Measurements from ENCODE around the gene CHRNE. TPM values are rescaled to one million over a fixed set of nuclear protein-coding genes. Genes with fewer than 3 reads are reported as not detected.

The CHRNE gene
- total and polyA plus RNA-seq, 2 experiments from 2014 or later = 0.24 to 1.2 TPM

- no peak for TF ChIP-seq CTCF (conservative IDR thresholded peaks at IDR 0.05; ENCODE audit: low read depth in 2 of 2)
- TF ChIP-seq JUNB (IDR thresholded peaks at IDR 0.05; ENCODE audit: unreplicated experiment) = no peak
- no peak for TF ChIP-seq ETS1 (IDR thresholded peaks at IDR 0.05)
- no peak for TF ChIP-seq EZH2phosphoT487 (IDR thresholded peaks at IDR 0.05; ENCODE audit: unreplicated experiment)
- TF ChIP-seq REST (IDR thresholded peaks at IDR 0.05; ENCODE audit: unreplicated experiment) = no peak
- TF ChIP-seq ZNF114 (CRISPR knock-in tag; IDR thresholded peaks at IDR 0.05) = no peak
- no peak for TF ChIP-seq STAT1 (IDR thresholded peaks at IDR 0.05; ENCODE audit: unreplicated experiment)
- TF ChIP-seq NANOG (IDR thresholded peaks at IDR 0.05; ENCODE audit: borderline replicate concordance) = no peak
Observed at GRCh38 chr17:4849011-4849536, 53.8 kb downstream of the CHRNE start (continued).

Other genes with a start within 250 kb of the CHRNE start
- 91.0 and 123 TPM in 2 replicates for gene PELP1, start 199.0 kb downstream of the CHRNE start, total RNA-seq (2014; rRNA removed; shearing (Covaris generic))
- 39.4 and 41.1 TPM in 2 replicates for gene PELP1, start 199.0 kb downstream of the CHRNE start, polyA plus RNA-seq (2016; fragmentation: Nextera tagmentation; extraction: Ambion mirVana)
- 23.0 and 45.0 TPM in 2 replicates for gene ARRB2, start 192.5 kb downstream of the CHRNE start, total RNA-seq (2014; rRNA removed; shearing (Covaris generic))
- 37.3 and 39.5 TPM in 2 replicates for gene ARRB2, start 192.5 kb downstream of the CHRNE start, polyA plus RNA-seq (2016; fragmentation: Nextera tagmentation; extraction: Ambion mirVana)
- gene MED11, start 171.7 kb downstream of the CHRNE start, total RNA-seq (2014; rRNA removed; shearing (Covaris generic)) = 15.5 and 16.7 TPM in 2 replicates
- 32.8 and 33.3 TPM in 2 replicates for gene MED11, start 171.7 kb downstream of the CHRNE start, polyA plus RNA-seq (2016; fragmentation: Nextera tagmentation; extraction: Ambion mirVana)
- gene ZMYND15, start 163.3 kb downstream of the CHRNE start, total RNA-seq (2014; rRNA removed; shearing (Covaris generic)) = 1.4 TPM in 1 of 2 replicates, not detected in the other
- gene ZMYND15, start 163.3 kb downstream of the CHRNE start, polyA plus RNA-seq (2016; fragmentation: Nextera tagmentation; extraction: Ambion mirVana) = 0.21 and 0.32 TPM in 2 replicates
- gene CXCL16, start 163.2 kb downstream of the CHRNE start, total RNA-seq (2014; rRNA removed; shearing (Covaris generic)) = 4.1 and 6.8 TPM in 2 replicates
- gene CXCL16, start 163.2 kb downstream of the CHRNE start, polyA plus RNA-seq (2016; fragmentation: Nextera tagmentation; extraction: Ambion mirVana) = 3.7 and 4.0 TPM in 2 replicates
- not detected in 2 replicates for gene TM4SF5, start 131.2 kb downstream of the CHRNE start, total RNA-seq (2014; rRNA removed; shearing (Covaris generic))
- not detected in 2 replicates for gene TM4SF5, start 131.2 kb downstream of the CHRNE start, polyA plus RNA-seq (2016; fragmentation: Nextera tagmentation; extraction: Ambion mirVana)
- gene VMO1, start 116.7 kb downstream of the CHRNE start, total RNA-seq (2014; rRNA removed; shearing (Covaris generic)) = 0.38 TPM in 1 of 2 replicates, not detected in the other
- 0.40 and 0.47 TPM in 2 replicates for gene VMO1, start 116.7 kb downstream of the CHRNE start, polyA plus RNA-seq (2016; fragmentation: Nextera tagmentation; extraction: Ambion mirVana)
- gene GLTPD2, start 114.1 kb downstream of the CHRNE start, total RNA-seq (2014; rRNA removed; shearing (Covaris generic)) = 1.3 TPM in 1 of 2 replicates, not detected in the other
- gene GLTPD2, start 114.1 kb downstream of the CHRNE start, polyA plus RNA-seq (2016; fragmentation: Nextera tagmentation; extraction: Ambion mirVana) = 0.33 and 0.47 TPM in 2 replicates
- 266 and 302 TPM in 2 replicates for gene PSMB6, start 106.9 kb downstream of the CHRNE start, total RNA-seq (2014; rRNA removed; shearing (Covaris generic))
- 465 and 502 TPM in 2 replicates for gene PSMB6, start 106.9 kb downstream of the CHRNE start, polyA plus RNA-seq (2016; fragmentation: Nextera tagmentation; extraction: Ambion mirVana)
- gene PLD2, start 95.9 kb downstream of the CHRNE start, total RNA-seq (2014; rRNA removed; shearing (Covaris generic)) = 49.9 and 55.9 TPM in 2 replicates
- gene PLD2, start 95.9 kb downstream of the CHRNE start, polyA plus RNA-seq (2016; fragmentation: Nextera tagmentation; extraction: Ambion mirVana) = 20.2 and 22.1 TPM in 2 replicates
- 42.1 and 54.9 TPM in 2 replicates for gene MINK1, start 69.8 kb downstream of the CHRNE start, total RNA-seq (2014; rRNA removed; shearing (Covaris generic))
- gene MINK1, start 69.8 kb downstream of the CHRNE start, polyA plus RNA-seq (2016; fragmentation: Nextera tagmentation; extraction: Ambion mirVana) = 17.3 and 19.4 TPM in 2 replicates
- 3.6 and 5.9 TPM in 2 replicates for gene C17orf107, start 3.6 kb downstream of the CHRNE start, total RNA-seq (2014; rRNA removed; shearing (Covaris generic))
- 0.78 and 1.9 TPM in 2 replicates for gene C17orf107, start 3.6 kb downstream of the CHRNE start, polyA plus RNA-seq (2016; fragmentation: Nextera tagmentation; extraction: Ambion mirVana)
- gene GP1BA, start 29.2 kb upstream of the CHRNE start, total RNA-seq (2014; rRNA removed; shearing (Covaris generic)) = not detected in 2 replicates
- 0.14 and 0.24 TPM in 2 replicates for gene GP1BA, start 29.2 kb upstream of the CHRNE start, polyA plus RNA-seq (2016; fragmentation: Nextera tagmentation; extraction: Ambion mirVana)
- 70.4 and 73.6 TPM in 2 replicates for gene SLC25A11, start 36.9 kb upstream of the CHRNE start, total RNA-seq (2014; rRNA removed; shearing (Covaris generic))
- gene SLC25A11, start 36.9 kb upstream of the CHRNE start, polyA plus RNA-seq (2016; fragmentation: Nextera tagmentation; extraction: Ambion mirVana) = 35.7 and 37.8 TPM in 2 replicates
- 84.4 and 87.0 TPM in 2 replicates for gene RNF167, start 37.2 kb upstream of the CHRNE start, total RNA-seq (2014; rRNA removed; shearing (Covaris generic))
- gene RNF167, start 37.2 kb upstream of the CHRNE start, polyA plus RNA-seq (2016; fragmentation: Nextera tagmentation; extraction: Ambion mirVana) = 60.1 and 61.2 TPM in 2 replicates
- gene PFN1, start 45.4 kb upstream of the CHRNE start, total RNA-seq (2014; rRNA removed; shearing (Covaris generic)) = 1,702 and 2,002 TPM in 2 replicates
- gene PFN1, start 45.4 kb upstream of the CHRNE start, polyA plus RNA-seq (2016; fragmentation: Nextera tagmentation; extraction: Ambion mirVana) = 3,646 and 3,709 TPM in 2 replicates
- gene ENO3, start 48.0 kb upstream of the CHRNE start, total RNA-seq (2014; rRNA removed; shearing (Covaris generic)) = 8.9 and 12.1 TPM in 2 replicates
- 19.6 and 25.5 TPM in 2 replicates for gene ENO3, start 48.0 kb upstream of the CHRNE start, polyA plus RNA-seq (2016; fragmentation: Nextera tagmentation; extraction: Ambion mirVana)
- gene SPAG7, start 64.7 kb upstream of the CHRNE start, total RNA-seq (2014; rRNA removed; shearing (Covaris generic)) = 77.9 and 85.3 TPM in 2 replicates
- 226 and 242 TPM in 2 replicates for gene SPAG7, start 64.7 kb upstream of the CHRNE start, polyA plus RNA-seq (2016; fragmentation: Nextera tagmentation; extraction: Ambion mirVana)
- 3.3 and 4.4 TPM in 2 replicates for gene CAMTA2, start 84.6 kb upstream of the CHRNE start, total RNA-seq (2014; rRNA removed; shearing (Covaris generic))
- gene CAMTA2, start 84.6 kb upstream of the CHRNE start, polyA plus RNA-seq (2016; fragmentation: Nextera tagmentation; extraction: Ambion mirVana) = 8.7 and 10.1 TPM in 2 replicates
- 2.1 TPM in 1 of 2 replicates, not detected in the other for gene INCA1, start 94.4 kb upstream of the CHRNE start, total RNA-seq (2014; rRNA removed; shearing (Covaris generic))
- 1.1 and 1.3 TPM in 2 replicates for gene INCA1, start 94.4 kb upstream of the CHRNE start, polyA plus RNA-seq (2016; fragmentation: Nextera tagmentation; extraction: Ambion mirVana)
- 56.4 and 61.4 TPM in 2 replicates for gene KIF1C, start 94.9 kb upstream of the CHRNE start, total RNA-seq (2014; rRNA removed; shearing (Covaris generic))
- gene KIF1C, start 94.9 kb upstream of the CHRNE start, polyA plus RNA-seq (2016; fragmentation: Nextera tagmentation; extraction: Ambion mirVana) = 13.5 and 16.8 TPM in 2 replicates
- 0.63 and 1.3 TPM in 2 replicates for gene SLC52A1, start 132.3 kb upstream of the CHRNE start, total RNA-seq (2014; rRNA removed; shearing (Covaris generic))
- gene SLC52A1, start 132.3 kb upstream of the CHRNE start, polyA plus RNA-seq (2016; fragmentation: Nextera tagmentation; extraction: Ambion mirVana) = 0.21 and 0.50 TPM in 2 replicates
- gene ZFP3, start 175.4 kb upstream of the CHRNE start, total RNA-seq (2014; rRNA removed; shearing (Covaris generic)) = 0.93 and 1.6 TPM in 2 replicates
- 0.55 and 0.97 TPM in 2 replicates for gene ZFP3, start 175.4 kb upstream of the CHRNE start, polyA plus RNA-seq (2016; fragmentation: Nextera tagmentation; extraction: Ambion mirVana)
- gene ZNF232, start 208.8 kb upstream of the CHRNE start, total RNA-seq (2014; rRNA removed; shearing (Covaris generic)) = 24.1 and 24.8 TPM in 2 replicates
- 21.5 and 24.9 TPM in 2 replicates for gene ZNF232, start 208.8 kb upstream of the CHRNE start, polyA plus RNA-seq (2016; fragmentation: Nextera tagmentation; extraction: Ambion mirVana)
- gene USP6, start 212.9 kb upstream of the CHRNE start, total RNA-seq (2014; rRNA removed; shearing (Covaris generic)) = 0.94 and 1.1 TPM in 2 replicates
- gene USP6, start 212.9 kb upstream of the CHRNE start, polyA plus RNA-seq (2016; fragmentation: Nextera tagmentation; extraction: Ambion mirVana) = 1.3 and 1.7 TPM in 2 replicates